Measurements from ENCODE around the gene KDM4D.

The KDM4D gene

DNA sequence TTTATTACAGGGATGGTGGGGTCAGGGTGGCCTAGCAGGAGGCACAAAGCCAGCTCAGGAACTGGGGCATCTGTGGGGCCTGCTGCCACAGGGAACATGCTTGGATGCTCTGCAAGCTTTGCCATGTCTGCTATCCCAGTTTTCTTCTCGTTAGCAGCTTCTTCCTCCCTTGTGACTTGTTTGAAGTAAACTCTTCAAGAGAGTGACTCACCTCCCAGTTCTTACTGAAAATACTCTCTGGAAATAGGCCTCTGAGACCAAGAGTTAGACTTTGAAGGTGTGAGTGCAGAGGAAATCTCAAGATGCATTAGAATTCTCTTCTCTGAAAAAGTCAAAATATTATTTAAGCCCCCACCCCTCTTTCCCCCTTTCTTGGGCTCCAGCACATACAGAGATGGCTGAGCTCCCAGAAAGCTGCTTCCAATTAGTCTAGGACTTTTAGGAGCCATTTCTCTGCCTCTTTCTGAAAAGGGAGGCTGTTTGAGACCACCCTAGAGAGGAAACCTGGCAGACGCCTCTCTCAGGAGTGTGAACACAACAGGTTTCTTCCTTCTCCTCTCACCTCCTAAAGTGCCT lies 15.3 kb upstream of the KDM4D start:
- Histone ChIP-seq H3K4me3 (replicated peaks; ENCODE audit: insufficient read depth, low read length) (no peak overlapping the region), H3K27ac (replicated peaks) (no peak overlapping the region), H3K27me3 (ENCODE audit: insufficient read depth, poor library complexity, severe bottlenecking) (no peaks in the 10 kb centered on the region)
- no peak for DNase-seq (ENCODE audit: low read depth in 1 of 2, low spot score in 1 of 2)
- TF ChIP-seq, protein P1, sequence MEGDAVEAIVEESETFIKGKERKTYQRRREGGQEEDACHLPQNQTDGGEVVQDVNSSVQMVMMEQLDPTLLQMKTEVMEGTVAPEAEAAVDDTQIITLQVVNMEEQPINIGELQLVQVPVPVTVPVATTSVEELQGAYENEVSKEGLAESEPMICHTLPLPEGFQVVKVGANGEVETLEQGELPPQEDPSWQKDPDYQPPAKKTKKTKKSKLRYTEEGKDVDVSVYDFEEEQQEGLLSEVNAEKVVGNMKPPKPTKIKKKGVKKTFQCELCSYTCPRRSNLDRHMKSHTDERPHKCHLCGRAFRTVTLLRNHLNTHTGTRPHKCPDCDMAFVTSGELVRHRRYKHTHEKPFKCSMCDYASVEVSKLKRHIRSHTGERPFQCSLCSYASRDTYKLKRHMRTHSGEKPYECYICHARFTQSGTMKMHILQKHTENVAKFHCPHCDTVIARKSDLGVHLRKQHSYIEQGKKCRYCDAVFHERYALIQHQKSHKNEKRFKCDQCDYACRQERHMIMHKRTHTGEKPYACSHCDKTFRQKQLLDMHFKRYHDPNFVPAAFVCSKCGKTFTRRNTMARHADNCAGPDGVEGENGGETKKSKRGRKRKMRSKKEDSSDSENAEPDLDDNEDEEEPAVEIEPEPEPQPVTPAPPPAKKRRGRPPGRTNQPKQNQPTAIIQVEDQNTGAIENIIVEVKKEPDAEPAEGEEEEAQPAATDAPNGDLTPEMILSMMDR (IDR thresholded peaks at IDR 0.05; ENCODE audit: insufficient read depth, low read length), result no peak
- no peak for TF ChIP-seq POLR2AphosphoS5 (IDR thresholded peaks at IDR 0.05; ENCODE audit: low read depth)
- TF ChIP-seq, protein P2, sequence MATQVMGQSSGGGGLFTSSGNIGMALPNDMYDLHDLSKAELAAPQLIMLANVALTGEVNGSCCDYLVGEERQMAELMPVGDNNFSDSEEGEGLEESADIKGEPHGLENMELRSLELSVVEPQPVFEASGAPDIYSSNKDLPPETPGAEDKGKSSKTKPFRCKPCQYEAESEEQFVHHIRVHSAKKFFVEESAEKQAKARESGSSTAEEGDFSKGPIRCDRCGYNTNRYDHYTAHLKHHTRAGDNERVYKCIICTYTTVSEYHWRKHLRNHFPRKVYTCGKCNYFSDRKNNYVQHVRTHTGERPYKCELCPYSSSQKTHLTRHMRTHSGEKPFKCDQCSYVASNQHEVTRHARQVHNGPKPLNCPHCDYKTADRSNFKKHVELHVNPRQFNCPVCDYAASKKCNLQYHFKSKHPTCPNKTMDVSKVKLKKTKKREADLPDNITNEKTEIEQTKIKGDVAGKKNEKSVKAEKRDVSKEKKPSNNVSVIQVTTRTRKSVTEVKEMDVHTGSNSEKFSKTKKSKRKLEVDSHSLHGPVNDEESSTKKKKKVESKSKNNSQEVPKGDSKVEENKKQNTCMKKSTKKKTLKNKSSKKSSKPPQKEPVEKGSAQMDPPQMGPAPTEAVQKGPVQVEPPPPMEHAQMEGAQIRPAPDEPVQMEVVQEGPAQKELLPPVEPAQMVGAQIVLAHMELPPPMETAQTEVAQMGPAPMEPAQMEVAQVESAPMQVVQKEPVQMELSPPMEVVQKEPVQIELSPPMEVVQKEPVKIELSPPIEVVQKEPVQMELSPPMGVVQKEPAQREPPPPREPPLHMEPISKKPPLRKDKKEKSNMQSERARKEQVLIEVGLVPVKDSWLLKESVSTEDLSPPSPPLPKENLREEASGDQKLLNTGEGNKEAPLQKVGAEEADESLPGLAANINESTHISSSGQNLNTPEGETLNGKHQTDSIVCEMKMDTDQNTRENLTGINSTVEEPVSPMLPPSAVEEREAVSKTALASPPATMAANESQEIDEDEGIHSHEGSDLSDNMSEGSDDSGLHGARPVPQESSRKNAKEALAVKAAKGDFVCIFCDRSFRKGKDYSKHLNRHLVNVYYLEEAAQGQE (IDR thresholded peaks at IDR 0.05; ENCODE audit: insufficient replicate concordance, low read depth), result no peak
- TF ChIP-seq GABPA (IDR thresholded peaks at IDR 0.05; ENCODE audit: low read depth), result no peak
- TF ChIP-seq SPI1 (IDR thresholded peaks at IDR 0.05; ENCODE audit: borderline replicate concordance, low read depth), result no peak

DNA sequence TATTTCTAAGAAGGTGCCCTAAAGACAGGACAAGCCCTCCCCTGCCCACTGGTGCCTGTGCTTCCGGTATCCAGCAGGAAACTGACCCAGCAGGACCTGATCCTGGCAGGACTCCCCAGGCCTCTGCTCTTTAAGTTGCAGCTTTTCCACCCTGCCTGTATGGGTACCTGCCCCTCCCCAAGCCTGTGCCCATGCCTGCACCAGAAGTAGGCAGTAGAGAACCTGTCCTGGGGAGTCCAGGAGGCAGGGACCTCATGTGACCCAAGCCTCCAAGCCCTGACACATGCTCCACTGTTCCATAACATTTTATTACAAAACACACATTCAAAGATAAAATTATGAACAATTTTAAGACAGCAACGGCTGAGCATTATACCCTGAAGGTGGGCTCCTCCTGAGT lies 14.3 kb upstream of the KDM4D start:
- Histone ChIP-seq H3K27ac (replicated peaks) (no peak overlapping the region), H3K27me3 (ENCODE audit: insufficient read depth, poor library complexity, severe bottlenecking) (no peaks in the 10 kb centered on the region), H3K4me3 (replicated peaks; ENCODE audit: insufficient read depth, low read length) (no peak overlapping the region)
- TF ChIP-seq, protein P2 (IDR thresholded peaks at IDR 0.05; ENCODE audit: insufficient replicate concordance, low read depth), result no peak
- TF ChIP-seq GABPA (IDR thresholded peaks at IDR 0.05; ENCODE audit: low read depth) (no peak), SPI1 (IDR thresholded peaks at IDR 0.05; ENCODE audit: borderline replicate concordance, low read depth) (no peak), POLR2AphosphoS5 (IDR thresholded peaks at IDR 0.05; ENCODE audit: low read depth) (no peak)
- TF ChIP-seq, protein P1 (IDR thresholded peaks at IDR 0.05; ENCODE audit: insufficient read depth, low read length), result no peak
- no peak for DNase-seq (ENCODE audit: low read depth in 1 of 2, low spot score in 1 of 2)

DNA sequence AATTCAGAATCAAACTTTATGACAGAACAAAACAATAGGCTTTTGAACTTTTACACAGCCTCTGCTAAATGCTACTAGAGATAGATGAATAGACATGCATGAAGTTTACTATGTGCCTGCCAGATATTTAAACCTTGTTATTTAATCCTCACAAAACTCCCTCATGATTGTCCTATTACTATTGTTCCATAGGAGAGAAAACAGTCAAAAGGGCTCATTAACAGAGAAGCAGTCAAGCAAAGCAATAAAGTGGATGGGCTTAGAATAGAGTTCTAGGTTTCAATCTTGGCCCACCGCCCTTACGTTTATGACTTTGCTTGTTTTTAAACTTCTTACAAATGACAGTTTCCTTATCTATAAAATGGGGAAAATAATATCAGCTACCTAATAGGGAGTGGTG lies 13.0 kb upstream of the KDM4D start:
- Histone ChIP-seq H3K27me3 (ENCODE audit: insufficient read depth, poor library complexity, severe bottlenecking) (no peaks in the 10 kb centered on the region), H3K27ac (replicated peaks) (no peak overlapping the region), H3K4me3 (replicated peaks; ENCODE audit: insufficient read depth, low read length) (no peak overlapping the region)
- DNase-seq (ENCODE audit: low read depth in 1 of 2, low spot score in 1 of 2), result no peak
- TF ChIP-seq POLR2AphosphoS5 (IDR thresholded peaks at IDR 0.05; ENCODE audit: low read depth) (no peak), GABPA (IDR thresholded peaks at IDR 0.05; ENCODE audit: low read depth) (no peak), SPI1 (IDR thresholded peaks at IDR 0.05; ENCODE audit: borderline replicate concordance, low read depth) (no peak)
- TF ChIP-seq, protein P1 (IDR thresholded peaks at IDR 0.05; ENCODE audit: insufficient read depth, low read length), result no peak
- TF ChIP-seq, protein P2 (IDR thresholded peaks at IDR 0.05; ENCODE audit: insufficient replicate concordance, low read depth), result no peak

Data from HL-60 (cell line).